Lung microvascular endothelial cell (primary cell): ENCODE data around the gene CHST3. TPM values are rescaled to one million over a fixed set of nuclear protein-coding genes. Genes with fewer than 3 reads are reported as not detected.

Source experiments
- DNase-seq, 2 donors: peaks; one replicate each; pipeline versions ENCODE4 v3.0.0 to v3.0.0-alpha.2; 2010; ENCODE audit warnings: low read depth in 2 of 2
- total RNA-seq: library from RNA; depleted of rRNA; stranded (reverse); fragments of >200 nt; gene quantifications from 2 replicates; pipeline ENCODE4 v1.2.1, GENCODE V29; 2014

CHST3 gene
- total RNA-seq, 1 donor from 2014 or later: 6.9 TPM

- no peak for DNase-seq
Observed at GRCh38 chr10:72056113-72056512, 91.9 kb downstream of the CHST3 start.

DNA sequence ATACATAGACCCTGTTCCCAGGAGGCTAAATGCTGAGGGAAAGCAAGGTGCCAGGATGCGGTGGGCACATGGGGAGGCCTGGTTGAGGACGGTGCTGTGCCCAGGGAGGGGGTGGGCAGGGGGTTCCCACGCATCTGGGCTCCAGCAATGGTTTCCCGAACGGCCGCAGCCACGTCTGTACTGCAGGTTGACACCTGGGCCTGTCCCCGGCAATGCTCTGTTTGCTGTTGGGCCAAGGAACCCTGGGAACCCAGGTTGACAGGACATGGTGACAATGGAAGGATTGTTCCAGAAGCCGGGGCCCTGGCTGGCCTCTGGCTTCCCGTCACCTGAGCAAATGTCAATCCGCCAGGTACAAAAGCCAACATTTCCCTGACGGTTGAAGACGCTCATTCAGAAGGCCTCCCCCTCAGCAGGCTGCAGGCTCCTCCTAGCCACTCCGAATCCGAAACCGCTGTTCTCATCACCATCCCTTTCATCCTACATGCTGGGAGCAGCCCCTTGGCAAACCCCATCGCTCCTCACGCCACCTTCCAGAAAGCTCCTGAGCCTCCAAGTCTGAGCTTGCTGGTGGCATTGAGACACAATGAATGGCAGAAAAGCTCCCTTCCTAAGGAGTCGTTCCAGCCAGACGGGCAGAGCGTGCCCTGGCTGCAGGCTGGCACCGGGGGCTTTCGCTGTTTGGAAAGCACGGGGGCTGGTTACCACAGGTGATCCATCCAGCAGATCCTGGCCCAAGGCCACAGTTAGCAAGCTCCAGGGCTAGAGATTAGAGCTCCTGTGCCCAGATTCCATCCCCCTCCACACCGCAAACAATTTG lies 92.9 kb downstream of the CHST3 start:
- DNase-seq: no peak

- no peak for DNase-seq
Observed at GRCh38 chr10:72058347-72058898, 94.2 kb downstream of the CHST3 start.

GRCh38 chr10:72058989-72059842 lies 95.0 kb downstream of the CHST3 start:
- DNase-seq: peak in 1 of 2 donors; percentile 26

DNA sequence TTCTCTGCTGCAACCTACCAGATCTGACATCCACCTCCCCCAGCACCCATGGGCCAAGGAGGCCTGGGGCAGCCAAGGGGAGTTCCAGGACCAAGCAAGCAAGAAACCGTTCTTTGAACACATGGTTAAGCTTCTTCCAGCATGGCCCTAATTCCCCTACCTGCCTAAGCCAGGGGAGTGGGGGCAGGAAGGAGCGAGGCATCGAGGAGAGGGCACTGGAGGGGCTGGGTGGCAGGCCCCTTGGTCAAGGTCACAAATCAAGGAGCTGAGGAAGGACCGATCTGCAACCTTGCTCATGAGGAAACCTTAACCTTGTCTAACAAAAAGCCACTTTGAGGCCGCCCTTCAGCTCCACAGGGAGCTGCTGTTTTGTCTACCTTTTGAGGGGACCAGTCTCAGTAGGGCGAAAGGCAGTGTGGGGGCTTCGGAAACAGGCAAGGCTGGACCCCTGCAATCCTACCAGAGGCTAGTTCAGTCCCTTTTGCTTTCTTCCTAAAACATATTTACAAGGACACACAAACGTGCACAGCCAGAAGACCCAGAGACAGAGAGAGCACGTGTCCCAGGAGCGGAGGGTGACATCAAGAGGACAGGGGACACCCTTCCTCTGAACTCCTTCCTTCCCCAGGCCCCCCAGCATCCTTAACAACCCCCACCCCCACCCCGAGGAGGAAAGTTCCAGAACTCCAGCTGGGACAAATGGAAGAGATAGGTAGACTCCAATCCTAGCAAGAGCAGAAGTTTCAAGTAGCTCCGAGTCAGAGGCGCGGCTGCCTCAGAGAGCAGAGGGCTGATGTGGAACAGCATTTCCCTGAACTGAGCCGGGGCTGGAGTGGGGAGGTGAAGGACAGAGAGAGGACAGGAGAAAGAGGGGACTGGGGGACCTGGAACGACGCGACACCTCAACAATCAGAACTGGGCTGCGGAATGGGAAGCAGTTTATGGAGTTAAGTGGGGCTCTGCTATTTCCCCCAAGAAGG lies 95.9 kb downstream of the CHST3 start:
- no peak for DNase-seq

DNA sequence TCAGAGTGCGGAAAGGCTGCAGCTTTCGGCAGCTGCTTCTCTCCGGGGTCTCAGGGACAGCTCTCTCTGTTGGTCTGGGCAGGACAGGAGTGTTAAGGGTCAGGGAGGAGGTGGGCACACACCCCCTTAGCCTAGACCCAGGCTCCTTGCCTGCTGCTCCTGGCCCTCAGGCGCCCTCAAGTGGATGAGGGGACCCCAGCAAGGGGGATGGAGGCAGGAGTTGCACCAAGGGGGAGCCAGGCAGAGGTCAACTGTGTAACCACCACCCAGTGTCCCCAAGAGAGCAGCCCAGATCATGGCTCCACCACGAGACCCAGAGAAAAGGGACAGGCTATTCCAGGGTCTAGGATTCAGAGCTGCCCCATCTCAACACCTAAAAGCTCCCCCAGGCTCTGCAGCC lies 97.3 kb downstream of the CHST3 start:
- DNase-seq: no peak

GRCh38 chr10:72061930-72062329 lies 97.7 kb downstream of the CHST3 start:
- DNase-seq: no peak

- no peak for DNase-seq
Observed at GRCh38 chr10:72062382-72062781, 98.2 kb downstream of the CHST3 start.

Other genes with a start within 250 kb of the CHST3 start
- not detected in 2 replicates for gene C10orf105, start 244.6 kb upstream of the CHST3 start, total RNA-seq
- 7.5 and 10.7 TPM in 2 replicates for gene VSIR, start 190.9 kb upstream of the CHST3 start, total RNA-seq
- gene PSAP, start 113.1 kb upstream of the CHST3 start, total RNA-seq: 493 and 688 TPM in 2 replicates
- 2.2 and 3.0 TPM in 2 replicates for gene SPOCK2, start 124.2 kb downstream of the CHST3 start, total RNA-seq